ENCODE results near the gene OGDHL.

- TF ChIP-seq CTCF (IDR thresholded peaks at IDR 0.05) (no peak), POLR2A (IDR thresholded peaks at IDR 0.05) (no peak)
These were observed 72.1 kb downstream of the OGDHL start for GRCh38 chr10:49689882-49690510.
